Stimulated activated CD4-positive, alpha-beta T cell treated with anti-CD3 and anti-CD28 coated beads, Interleukin-2, amount 100 ng/mL, for 24 hours (primary cell): Measurements from ENCODE around the gene DNAJC24.

ENCODE experiments used
- DNase-seq, 2 donors: peaks; one replicate each; pipeline ENCODE4 v3.0.0-alpha.2; 2020

Gene DNAJC24

DNA sequence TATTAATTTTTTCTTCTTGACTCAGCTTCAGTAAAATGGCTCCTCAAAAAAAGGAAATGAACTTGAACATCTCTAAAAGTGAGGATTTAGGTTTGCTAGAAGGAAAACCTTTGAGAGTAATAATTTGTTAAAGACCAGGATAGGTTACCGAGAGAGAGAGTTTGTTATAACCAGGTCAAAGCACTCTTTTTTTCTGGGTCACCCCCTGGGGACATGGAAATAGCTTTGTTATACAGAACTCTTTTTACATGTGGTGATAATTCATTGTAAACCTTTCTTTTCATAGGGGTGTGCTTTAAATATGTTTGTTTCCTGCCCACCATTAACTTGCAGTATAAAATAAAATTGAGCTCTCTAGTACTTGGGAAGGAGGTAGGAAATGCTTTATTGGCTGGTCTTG is 47.7 kb downstream of the DNAJC24 start:
- DNase-seq = no peak

DNA sequence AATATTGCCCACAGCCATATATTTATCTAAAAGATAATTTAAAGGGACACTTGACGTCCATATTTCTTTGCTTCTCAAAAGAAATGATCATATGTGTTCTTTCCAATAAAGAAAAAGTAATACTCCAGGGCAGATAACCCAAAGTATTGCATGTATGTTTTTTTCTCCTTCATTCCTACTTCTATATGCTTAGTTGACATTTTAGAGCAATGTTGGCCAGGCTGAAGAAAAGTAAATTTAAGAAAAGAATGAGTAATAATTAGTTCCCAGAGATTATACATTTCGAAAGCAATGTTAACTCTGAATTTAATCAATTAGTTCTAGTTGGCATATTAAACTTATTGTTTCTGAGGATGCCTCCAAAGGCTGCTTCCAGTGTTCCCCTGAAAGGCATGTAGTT is 48.2 kb downstream of the DNAJC24 start:
- DNase-seq = no peak

DNA sequence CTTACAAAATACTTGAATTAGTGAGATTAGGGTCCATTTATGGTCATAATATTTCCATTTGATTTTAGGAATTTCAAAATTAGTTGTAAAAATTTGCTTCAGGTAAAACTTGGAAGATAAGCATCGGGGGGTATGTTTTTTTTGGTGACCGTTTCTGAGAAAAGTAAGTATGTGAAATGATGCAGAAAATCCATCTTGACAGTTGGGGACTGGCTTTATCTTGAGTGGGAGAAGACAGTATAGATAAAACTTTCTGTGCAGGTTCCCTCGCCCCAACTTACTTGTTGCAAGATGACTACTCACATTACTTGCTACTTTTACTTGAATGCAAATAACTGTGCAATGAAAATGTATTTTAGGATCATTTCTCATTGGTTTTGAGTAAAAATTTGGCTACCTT is 49.5 kb downstream of the DNAJC24 start:
- no peak for DNase-seq

DNA sequence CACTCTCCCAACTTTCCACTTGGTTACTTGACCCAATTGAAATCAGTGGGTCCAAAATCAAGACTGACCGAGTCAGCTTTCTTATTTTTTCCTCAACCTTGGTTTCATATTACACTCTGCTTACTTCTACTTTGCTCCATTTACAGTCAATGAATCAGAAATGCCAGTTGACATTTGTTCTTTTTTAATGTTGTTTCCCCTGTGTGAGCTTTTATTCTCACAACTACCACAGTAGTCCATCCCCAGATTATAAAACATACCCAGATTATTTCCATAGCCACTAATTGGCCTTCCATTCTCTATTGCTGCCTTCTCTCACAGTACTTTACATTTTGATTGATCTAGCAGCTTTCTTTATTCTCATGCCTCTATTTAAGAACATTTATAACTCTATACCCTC is 50.0 kb downstream of the DNAJC24 start:
- DNase-seq = no peak

DNA sequence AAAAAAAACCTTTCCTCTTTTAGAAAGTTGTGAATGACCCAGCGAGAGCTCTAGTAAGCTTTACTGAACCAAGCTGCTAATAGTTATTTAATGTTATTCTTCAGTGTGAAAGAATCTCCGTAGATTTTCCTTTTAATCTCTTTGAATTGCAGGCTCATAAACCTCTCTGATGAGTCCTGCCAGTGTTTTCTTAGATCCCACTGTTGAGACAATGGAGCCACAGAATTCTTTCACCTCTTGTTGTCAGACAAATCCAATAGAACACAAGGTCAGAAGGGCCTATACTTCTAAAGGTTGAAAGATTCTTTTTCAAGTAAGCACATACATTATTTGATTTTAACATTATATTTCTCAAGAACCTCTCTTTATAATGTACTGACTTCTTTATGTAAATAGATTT is 52.2 kb downstream of the DNAJC24 start:
- DNase-seq = no peak

DNA sequence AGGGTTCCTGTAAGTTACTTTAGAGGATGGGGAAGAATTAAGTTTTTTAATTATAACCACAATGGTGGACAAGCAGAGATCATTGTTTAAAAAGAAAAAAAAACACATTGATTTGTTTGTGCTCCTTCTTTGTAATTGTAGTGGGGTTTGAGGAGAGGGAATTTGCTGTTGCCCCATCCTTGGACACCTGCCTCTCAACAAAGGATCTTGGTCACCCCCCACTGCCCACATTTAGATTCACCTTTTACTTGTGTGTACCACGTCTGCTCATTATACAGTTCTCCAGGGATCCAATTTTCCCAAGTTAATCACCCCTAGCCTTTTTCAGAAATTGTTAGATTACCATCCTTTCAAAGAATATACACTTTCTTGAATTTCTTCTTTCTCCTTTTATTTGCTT is 53.0 kb downstream of the DNAJC24 start:
- DNase-seq = no peak

DNA sequence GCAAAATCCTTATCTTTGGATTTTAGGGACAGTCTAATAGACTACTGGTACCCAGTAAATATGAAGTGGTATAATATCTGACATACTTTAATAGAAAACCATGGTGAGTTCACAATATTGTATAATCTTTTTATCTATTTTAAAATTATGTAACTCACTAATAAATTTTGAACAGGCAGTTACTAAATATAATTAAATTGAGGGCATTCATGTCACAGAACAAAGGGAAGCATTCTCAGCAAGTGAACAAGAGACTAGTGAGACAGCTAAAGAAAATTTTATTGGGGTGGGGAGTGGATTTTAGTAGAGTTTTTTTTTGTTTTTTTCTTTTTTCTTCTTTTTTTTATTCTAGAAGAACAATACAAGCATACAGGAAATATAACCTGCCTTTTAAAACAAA is 55.0 kb downstream of the DNAJC24 start:
- DNase-seq = no peak

DNA sequence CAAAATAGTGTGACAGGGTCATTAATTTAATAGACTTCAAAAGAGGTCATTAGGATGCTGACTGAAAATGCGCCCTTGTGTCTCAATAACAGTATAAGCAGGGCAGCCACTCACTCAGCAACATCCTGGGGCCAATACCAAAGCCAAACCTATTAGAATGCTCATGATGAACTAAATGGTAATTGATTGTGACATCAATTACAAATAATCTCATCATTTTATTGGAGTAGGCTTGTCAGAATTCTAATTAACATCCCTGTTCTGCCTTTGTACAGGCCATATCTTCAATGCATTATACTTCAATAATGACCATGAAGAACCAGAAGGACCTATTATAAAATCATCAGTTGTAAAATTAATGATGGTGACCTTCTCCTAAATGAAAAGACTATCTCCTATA is 64.2 kb downstream of the DNAJC24 start:
- no peak for DNase-seq

DNA sequence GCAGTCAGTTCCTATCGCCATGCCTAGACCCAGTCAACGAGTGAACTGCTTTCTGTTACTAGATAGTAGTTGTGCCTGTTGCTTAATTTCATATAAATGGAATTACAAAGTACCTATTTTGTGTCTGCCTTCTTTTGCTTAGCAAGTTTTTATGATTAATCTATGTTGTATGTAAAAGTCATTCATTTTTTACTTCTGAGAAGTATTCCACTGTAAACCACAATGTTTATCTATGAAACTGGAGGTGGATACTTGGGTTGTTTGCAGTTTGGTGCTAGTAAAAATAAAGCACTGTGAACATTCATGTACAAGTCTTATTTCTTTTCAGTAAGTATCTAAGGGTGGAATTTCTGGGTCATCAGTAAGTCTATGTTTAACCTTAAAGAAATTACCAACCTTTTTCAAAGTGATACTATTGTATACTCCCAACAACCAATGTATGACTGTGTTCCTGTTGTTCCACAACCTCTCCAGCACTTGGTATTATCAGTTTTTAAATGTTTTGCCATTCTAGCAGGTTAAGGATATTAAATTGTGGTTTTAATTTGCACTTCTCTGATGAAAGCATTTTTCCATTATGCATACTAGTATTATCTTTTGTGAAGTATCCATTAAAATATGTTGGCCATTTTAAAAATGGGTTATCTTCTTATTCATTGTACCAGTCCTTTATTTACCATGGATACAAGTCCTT is 68.2 kb downstream of the DNAJC24 start:
- no peak for DNase-seq

DNA sequence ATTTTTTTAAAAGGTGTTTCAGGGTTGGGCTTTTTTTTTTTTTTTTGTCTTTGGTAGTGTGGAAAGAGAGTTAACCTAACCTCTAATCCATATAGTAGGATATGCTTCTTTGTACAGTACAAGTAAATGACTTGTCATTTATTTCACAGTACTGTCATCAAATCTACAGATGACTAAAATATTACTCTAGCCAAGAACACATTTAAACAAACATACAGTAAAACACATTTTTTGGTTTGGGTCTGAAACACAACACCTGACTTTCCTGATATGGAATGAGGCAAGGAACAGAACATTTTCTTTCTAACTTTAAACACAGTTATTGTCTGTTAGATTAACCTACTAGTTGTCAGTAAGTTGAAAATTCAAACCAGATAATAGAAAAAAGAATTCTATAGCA is 71.6 kb downstream of the DNAJC24 start:
- no peak for DNase-seq

DNA sequence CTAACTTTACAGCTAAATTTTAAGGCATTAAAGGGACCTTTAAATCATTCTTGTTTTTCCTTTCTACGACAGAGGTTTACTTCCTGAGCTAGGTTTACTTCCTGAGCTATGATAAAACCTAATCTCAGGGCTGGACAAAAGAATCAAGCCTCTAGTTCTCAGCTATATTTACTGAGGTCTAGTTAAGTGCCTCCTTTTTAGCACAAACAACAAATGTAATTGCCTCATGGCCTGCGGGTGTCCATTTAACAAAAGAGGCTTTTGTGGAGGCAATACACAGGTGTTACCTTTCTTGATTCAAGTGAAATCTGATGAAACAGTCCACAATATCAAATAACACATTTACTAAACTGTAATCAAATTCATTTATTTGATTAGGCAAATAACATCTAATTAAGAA is 72.4 kb downstream of the DNAJC24 start:
- DNase-seq = no peak

DNA sequence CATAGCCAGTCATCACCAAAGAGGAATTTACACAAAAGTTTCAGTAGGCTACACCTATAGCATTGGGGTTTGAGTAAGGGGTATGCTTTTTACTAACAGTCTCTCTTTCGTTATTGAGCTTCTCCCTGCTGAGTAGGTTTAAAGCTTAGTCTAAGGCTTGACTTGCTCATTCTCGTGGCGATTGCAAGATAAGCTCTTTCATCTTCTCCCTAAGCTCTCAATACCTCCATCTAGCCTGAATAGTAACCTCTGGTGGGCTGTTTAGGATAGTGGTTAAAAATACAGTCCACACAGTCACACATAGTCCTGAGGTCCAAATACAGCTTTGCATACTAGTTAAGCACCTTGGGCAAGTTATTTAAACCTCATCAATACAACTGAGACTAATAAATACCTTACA is 74.1 kb downstream of the DNAJC24 start:
- DNase-seq = no peak

DNA sequence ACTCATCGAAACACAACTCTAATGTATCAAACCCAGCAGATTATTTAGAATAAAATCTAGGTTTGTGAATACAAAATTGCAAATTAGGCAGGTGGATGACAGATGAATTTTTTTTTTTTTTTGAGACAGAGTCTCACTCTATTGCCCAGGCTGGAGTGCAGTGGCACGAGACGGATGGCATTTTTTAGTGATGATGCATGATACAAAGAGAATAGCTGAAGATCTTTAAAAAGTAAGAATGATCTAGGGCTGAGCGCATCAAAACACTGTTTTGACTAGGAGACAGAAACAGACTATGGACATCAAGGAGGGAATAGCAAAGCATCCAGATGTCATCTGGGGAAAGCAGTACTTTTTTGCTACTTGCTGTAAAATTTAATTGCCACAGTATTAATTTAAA is 76.0 kb downstream of the DNAJC24 start:
- no peak for DNase-seq

DNA sequence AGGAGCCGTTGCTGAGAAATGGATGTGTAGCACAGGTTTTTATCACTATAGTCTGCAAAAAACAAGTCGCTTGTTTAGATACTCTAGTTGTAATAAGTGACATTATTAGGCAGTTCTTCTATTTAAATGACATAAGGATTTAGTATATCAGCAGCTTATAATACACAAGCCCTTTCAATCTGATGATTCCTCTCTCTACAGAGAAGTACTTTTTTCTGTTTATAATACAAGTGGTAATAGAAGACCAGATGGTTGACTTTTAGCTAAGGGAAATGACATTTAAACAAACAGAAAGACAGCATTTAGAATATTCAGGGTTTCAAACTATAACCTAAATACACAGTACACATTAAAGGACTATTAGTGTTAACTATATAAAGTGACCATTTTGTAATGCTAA is 79.4 kb downstream of the DNAJC24 start:
- no peak for DNase-seq

DNA sequence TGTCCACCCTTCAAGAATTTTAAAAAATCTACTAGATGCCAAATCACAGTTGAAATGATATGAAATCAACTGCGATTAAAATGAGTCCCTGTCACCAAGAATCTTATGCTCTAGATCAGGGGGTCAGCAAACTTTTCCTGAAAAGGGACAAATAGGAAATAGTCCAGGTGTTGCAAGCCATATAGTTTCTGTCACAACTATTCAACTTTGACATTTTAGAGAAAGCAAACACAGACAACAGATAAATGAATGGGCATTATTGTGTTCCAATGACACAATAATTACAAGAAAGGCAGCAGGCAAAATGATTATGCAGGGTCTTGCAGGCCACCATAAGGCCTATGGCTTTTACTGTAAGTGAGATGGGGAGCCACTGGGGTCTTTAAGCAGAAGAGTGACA is 81.2 kb downstream of the DNAJC24 start:
- DNase-seq = no peak

DNA sequence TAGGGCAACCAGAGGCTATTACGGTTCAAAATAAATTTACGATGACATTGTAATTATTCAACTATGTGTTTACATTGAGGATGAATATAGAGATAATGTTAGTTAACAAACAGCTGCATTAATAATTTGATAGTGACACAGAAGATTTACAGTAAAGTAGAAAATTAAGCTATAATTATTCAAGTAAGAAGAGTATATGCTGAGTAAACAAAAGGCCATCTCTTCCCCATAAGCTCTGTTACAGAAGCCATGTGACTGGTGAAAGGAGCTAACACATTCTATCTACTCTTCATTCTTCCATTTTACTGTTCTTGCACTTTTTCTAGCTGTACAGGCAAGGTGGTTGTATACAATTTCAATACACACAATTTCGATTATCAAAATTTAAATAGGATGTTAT is 85.5 kb downstream of the DNAJC24 start:
- no peak for DNase-seq

DNA sequence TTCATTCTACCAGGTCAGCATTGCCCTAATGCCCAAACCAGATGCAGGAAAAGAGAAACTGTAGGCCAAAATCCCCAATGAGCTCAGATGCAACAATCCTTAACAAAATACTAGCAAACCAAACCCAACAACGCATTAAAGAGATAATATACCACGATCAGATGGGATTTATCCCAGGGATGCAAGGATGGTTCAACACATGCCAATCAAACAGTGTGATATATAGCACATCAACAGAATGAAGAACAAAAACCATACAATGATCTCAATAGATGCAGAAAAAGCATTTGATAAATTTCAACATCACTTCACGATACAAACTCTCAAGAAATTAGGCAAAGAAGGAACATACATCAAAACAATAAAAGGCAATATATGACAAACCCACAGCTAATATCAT is 94.8 kb downstream of the DNAJC24 start:
- DNase-seq = no peak

DNA sequence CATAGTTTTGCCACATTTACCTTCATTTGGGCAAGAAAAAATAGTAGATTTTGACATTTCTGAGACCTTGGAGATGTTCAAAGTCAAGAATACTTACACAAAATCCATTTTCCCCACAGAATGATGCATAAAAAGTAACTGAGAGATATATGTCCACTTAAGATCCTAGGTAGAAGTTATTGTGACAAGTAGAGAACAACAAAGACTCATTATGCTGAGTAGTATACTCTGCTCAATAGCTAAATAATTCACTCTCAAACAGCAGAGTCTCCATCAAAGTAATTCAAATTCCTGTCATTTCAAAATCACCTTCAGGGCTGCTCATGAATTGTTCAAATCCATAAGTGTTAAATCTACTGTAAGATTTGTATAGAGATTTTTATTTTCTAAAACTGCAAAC is 104.4 kb downstream of the DNAJC24 start:
- DNase-seq = no peak

DNA sequence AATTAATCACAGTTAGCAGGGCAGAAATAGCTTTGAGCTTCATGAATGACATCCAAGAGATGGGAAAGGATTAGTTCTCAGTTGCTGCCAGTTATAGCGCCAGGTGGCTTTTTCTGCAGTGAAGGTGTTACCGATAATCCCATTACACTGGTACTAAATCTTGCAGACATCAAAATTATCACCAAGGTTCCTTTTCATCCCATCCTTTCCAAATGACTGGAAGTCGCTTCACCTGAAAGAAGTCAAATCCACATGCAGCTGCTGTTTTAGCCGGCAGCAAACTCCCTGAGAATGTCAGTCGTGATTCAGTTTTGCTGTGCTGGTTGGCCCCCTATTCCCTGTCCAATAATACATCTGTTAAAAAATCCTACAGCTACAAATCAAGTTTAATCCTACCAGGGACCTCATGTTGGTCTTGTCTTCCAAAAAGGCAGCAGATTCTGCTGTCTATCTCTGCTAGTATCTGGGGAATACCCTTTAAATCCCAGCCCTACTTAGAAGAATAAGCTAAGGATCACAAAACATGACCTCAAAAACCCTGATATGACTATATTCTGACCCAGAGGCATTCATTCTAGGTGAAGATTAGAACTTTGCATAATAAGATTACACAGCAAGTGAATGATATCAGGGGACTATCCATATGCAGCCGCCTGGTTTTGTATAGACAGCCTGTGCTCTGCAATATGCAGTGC is 108.0 kb downstream of the DNAJC24 start:
- DNase-seq = no peak

DNA sequence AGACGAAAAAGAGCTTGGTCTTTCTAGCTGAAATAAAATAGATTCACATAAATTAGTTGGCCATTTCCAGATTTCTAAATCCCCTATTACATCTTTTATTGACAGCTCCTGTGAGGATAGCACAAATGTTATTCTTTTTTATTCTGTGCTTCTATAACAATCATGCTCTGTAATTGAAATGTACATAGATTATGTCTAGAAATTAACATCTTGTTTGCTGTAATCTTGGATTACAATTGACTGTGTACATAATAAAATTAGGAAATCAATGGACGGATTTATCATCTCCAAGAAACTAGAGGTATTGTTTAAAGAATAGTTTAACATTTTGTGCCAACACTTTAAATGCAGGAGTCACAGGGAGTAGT is 108.5 kb downstream of the DNAJC24 start:
- DNase-seq = no peak

DNA sequence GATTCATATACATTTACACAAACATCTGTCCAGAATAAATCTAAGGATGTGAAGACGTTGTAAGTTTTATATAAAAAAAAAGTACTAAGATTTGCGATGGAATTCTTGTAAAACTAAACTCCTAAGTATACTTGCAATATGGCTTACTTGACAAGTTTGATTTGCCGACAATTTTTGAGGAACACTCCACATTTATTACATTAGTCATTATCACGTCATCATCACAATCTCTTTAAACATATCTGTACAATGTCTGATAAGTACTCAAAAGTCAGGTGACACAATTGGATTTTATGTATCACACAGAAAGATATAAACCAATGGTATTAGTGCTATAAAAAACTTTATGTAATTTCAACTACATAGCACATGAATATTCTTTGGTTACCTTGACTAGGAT is 109.4 kb downstream of the DNAJC24 start:
- no peak for DNase-seq

DNA sequence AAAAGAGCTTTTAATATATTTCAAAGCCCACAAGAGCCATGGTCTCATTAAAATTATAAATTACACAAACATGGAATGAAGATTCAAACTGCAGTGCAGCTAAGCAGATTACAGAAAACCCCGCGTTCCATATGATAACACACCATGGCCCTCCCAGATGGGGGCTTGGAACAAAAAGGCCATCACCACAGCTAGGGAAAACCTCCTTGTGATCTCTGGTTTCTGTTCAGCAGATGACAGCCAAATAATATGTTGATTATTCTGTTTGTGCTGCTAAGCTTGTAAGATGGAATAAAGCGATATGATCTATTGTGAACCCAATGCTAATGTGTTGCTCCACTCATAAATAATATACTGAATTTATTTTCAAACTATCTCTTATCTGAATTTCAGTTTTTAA is 111.3 kb downstream of the DNAJC24 start:
- no peak for DNase-seq
